GM12878 (cell line): Measurements from ENCODE around the gene SPG7. TPM values are rescaled to one million over a fixed set of nuclear protein-coding genes. Genes with fewer than 3 reads are reported as not detected.
A peak's percentile ranks its signal among the peaks of the same experiment; 100 is the strongest.

Experiments
- ATAC-seq: fragments of 200-7000 bp; cut with Tn5 transposase; 3 replicates; pipeline ENCODE4 v1.9.1; 2020; ENCODE audit warnings: mild to moderate bottlenecking, moderate library complexity
- BruUV-seq: library from RNA; stranded (reverse); fragments of 400-500 nt; replicated peaks from 2 replicates; lab custom pipeline; 2021; lab: Mats Ljungman, UMichigan
- CTCF ChIA-PET: fragments of 300-600 bp; sonication (Branson Sonifier 250); formaldehyde crosslinking; extraction: SDS; loops from one replicate; lab custom pipeline; 2021; ENCODE audit warnings: inconsistent platforms; lab: Yijun Ruan, JAX
- POLR2A ChIA-PET: fragments of 350-600 bp; formaldehyde crosslinking; extraction: SDS; loops from one replicate; lab custom pipeline; 2021; ENCODE audit warnings: inconsistent platforms; lab: Charles Lee
- RAD21 ChIA-PET: fragments of 300-600 bp; sonication (Branson Sonifier 250); formaldehyde crosslinking; loops from one replicate; lab custom pipeline; 2023; ENCODE audit warnings: antibody characterized with exemption; ENCODE audit not compliant: unreplicated experiment; lab: Charles Lee
- SMC1A ChIA-PET: fragments of 300-600 bp; sonication (Branson Sonifier 250); formaldehyde crosslinking; loops from one replicate; lab custom pipeline; 2023; ENCODE audit not compliant: unreplicated experiment, uncharacterized antibody; lab: Charles Lee
- DNase-seq: peaks from one replicate; pipeline ENCODE4 v3.0.0-alpha.2; 2011; ENCODE audit warnings: low read depth, low spot score
- FAIRE-seq: peaks from 3 replicates; lab custom pipeline; 2011; peaks lifted over from hg19 to GRCh38; lab: Jason Lieb, UNC
- H2AFZ ChIP-seq: 2 replicates; pipeline ENCODE4 v1.6.0; 2011; ENCODE audit warnings: low read depth, low read length, control low read depth; ENCODE audit not compliant: control insufficient read depth
- H3K27ac ChIP-seq: 2 replicates; pipeline ENCODE4 v1.5.1; 2011; ENCODE audit warnings: control low read depth; ENCODE audit not compliant: control insufficient read depth, insufficient read depth
- H3K27me3 ChIP-seq, 2 experiments: replicated peaks in 1 of 2; 2 replicates each; pipeline versions ENCODE4 v1.6.0 to v1.6.1; 2011; ENCODE audit warnings: low read length in 1 of 2; ENCODE audit not compliant: control insufficient read depth in 2 of 2, insufficient read depth in 2 of 2
- H3K36me3 ChIP-seq, 2 experiments: 2 replicates each; pipeline ENCODE4 v1.5.1; 2011; ENCODE audit warnings: low read length in 1 of 2; ENCODE audit not compliant: control insufficient read depth in 2 of 2, insufficient read depth in 2 of 2
- H3K4me1 ChIP-seq: 2 replicates; pipeline ENCODE4 v1.6.1; 2011; ENCODE audit warnings: mild to moderate bottlenecking, low read length, moderate library complexity, mixed read lengths; ENCODE audit not compliant: control insufficient read depth, insufficient read depth
- H3K4me2 ChIP-seq: 2 replicates; pipeline ENCODE4 v1.6.0; 2011; ENCODE audit warnings: control low read depth; ENCODE audit not compliant: control insufficient read depth, insufficient read depth
- H3K4me3 ChIP-seq: fragments of 200-600 bp; sonication (generic); 2 replicates; pipeline ENCODE4 v1.5.1; 2016
- H3K79me2 ChIP-seq: 2 replicates; pipeline ENCODE4 v1.6.0; 2011; ENCODE audit warnings: low read length; ENCODE audit not compliant: control insufficient read depth, insufficient read depth
- H3K9ac ChIP-seq: 2 replicates; pipeline ENCODE4 v1.8.0; 2011; ENCODE audit warnings: low read length, control low read depth, mixed read lengths; ENCODE audit not compliant: control insufficient read depth, insufficient read depth
- H3K9me3 ChIP-seq: replicated peaks from 3 replicates; pipeline ENCODE4 v1.5.1; 2011; ENCODE audit warnings: mild to moderate bottlenecking, low read length; ENCODE audit not compliant: control insufficient read depth, insufficient read depth
- H4K20me1 ChIP-seq: 2 replicates; pipeline ENCODE4 v1.6.0; 2011; ENCODE audit not compliant: control insufficient read depth, insufficient read depth
- CBX5 ChIP-seq: sonication (generic); IDR thresholded peaks from 2 replicates; pipeline ENCODE4 v1.6.1; 2016; ENCODE audit warnings: low read depth, moderate library complexity, mild to moderate bottlenecking, inconsistent platforms
- FOXK2 ChIP-seq: fragments of 450-650 bp; IDR thresholded peaks from 2 replicates; pipeline ENCODE4 v1.6.1; 2017; ENCODE audit warnings: mild to moderate bottlenecking, moderate library complexity
- HDAC6 ChIP-seq: fragments of 200-600 bp; sonication (generic); IDR thresholded peaks from one replicate; pipeline ENCODE4 v1.8.0; 2017; ENCODE audit warnings: antibody characterized with exemption; ENCODE audit not compliant: unreplicated experiment
- IRF4 ChIP-seq: IDR thresholded peaks from 2 replicates; pipeline ENCODE4 v1.6.1; 2011; ENCODE audit warnings: low read depth, low read length
- JUND ChIP-seq: IDR thresholded peaks from 2 replicates; pipeline ENCODE4 v1.6.1; 2012; ENCODE audit warnings: low read depth, mild to moderate bottlenecking, low read length, improper control_type of control experiment, moderate library complexity
- LARP7 ChIP-seq: fragments of 450-650 bp; IDR thresholded peaks from 2 replicates; pipeline ENCODE4 v1.6.1; 2017; ENCODE audit warnings: mild to moderate bottlenecking
- MAX ChIP-seq: IDR thresholded peaks from 2 replicates; pipeline ENCODE4 v1.6.1; 2012; ENCODE audit warnings: low read depth, low read length, improper control_type of control experiment
- MTA2 ChIP-seq: fragments of 450-650 bp; IDR thresholded peaks from 2 replicates; pipeline ENCODE4 v1.6.1; 2016; ENCODE audit warnings: low read depth, mild to moderate bottlenecking, moderate library complexity
- NFYA ChIP-seq: IDR thresholded peaks from 2 replicates; pipeline ENCODE4 v1.6.1; 2011; ENCODE audit warnings: low read depth, mild to moderate bottlenecking, low read length, improper control_type of control experiment, borderline replicate concordance
- NR2C2 ChIP-seq: IDR thresholded peaks from 2 replicates; pipeline ENCODE4 v1.6.1; 2011; ENCODE audit warnings: borderline replicate concordance, low read depth; ENCODE audit not compliant: control insufficient read depth, insufficient read length
- NR2F1 ChIP-seq: fragments of 450-650 bp; conservative IDR thresholded peaks from 2 replicates; pipeline ENCODE4 v1.6.1; 2017; ENCODE audit warnings: mild to moderate bottlenecking
- PAX5 ChIP-seq: IDR thresholded peaks from 2 replicates; pipeline ENCODE4 v1.6.1; 2011; ENCODE audit warnings: low read depth, low read length, borderline replicate concordance
- RCOR1 ChIP-seq: conservative IDR thresholded peaks from 2 replicates; pipeline ENCODE4 v1.6.1; 2012; ENCODE audit warnings: low read depth, low read length, improper control_type of control experiment
- SKIL ChIP-seq: fragments of 450-650 bp; IDR thresholded peaks from 2 replicates; pipeline ENCODE4 v1.6.1; 2017; ENCODE audit warnings: mild to moderate bottlenecking, low read depth, inconsistent platforms; ENCODE audit not compliant: poor library complexity, severe bottlenecking
- SRF ChIP-seq, 2 experiments: IDR thresholded peaks; 2 replicates each; pipeline ENCODE4 v1.6.1; 2011; ENCODE audit warnings: low read depth in 2 of 2, low read length in 2 of 2, mild to moderate bottlenecking in 1 of 2, moderate library complexity in 1 of 2
- STAT3 ChIP-seq: IDR thresholded peaks from 2 replicates; pipeline ENCODE4 v1.6.1; 2011; ENCODE audit warnings: low read depth, low read length, improper control_type of control experiment
- ZBTB11 ChIP-seq: fragments of 450-650 bp; formaldehyde crosslinking; IDR thresholded peaks from 2 replicates; pipeline ENCODE4 v1.5.0; 2022; ENCODE audit warnings: mild to moderate bottlenecking, missing genetic modification characterization
- WGBS: methylation state at CpG from one replicate; pipeline ENCODE4 v1.1.6; 2016; ENCODE audit warnings: low lambda C conversion rate; ENCODE audit not compliant: insufficient replicate concordance, insufficient coverage; ENCODE audit errors: missing lambda C conversion rate; 5-methylcytosine and 5-hydroxymethylcytosine counted together
- in situ Hi-C: fragments of 300-500 bp; cut with MboI; formaldehyde crosslinking; loops from 9 replicates; pipeline ENCODE4 v1.14.3; 2018; ENCODE audit warnings: mixed read lengths
- intact Hi-C: fragments of 100-400 bp; cut with micrococcal nuclease; formaldehyde crosslinking; loops from one replicate; pipeline ENCODE4 v1.14.2; 2022; ENCODE audit not compliant: unreplicated experiment
- polyA plus RNA-seq, 11 experiments: library from polyadenylated mRNA; depleted of rRNA in 4 of 11; unstranded in 6 of 11; stranded (reverse) in 5 of 11; fragments of >200 nt; fragmentation: Nextera tagmentation in 4 of 11; fragmentation: Illumina TruSeq in 1 of 11; extraction: Ambion mirVana in 4 of 11; extraction: Trizol in 1 of 11; gene quantifications; 1 replicate in 1 of 11; 2 replicates in 10 of 11; pipeline versions ENCODE4 v1.2.1 to v1.2.3, GENCODE V29; 2011 to 2016; ENCODE audit warnings: inconsistent platforms in 2 of 11, missing spikeins in 2 of 11, low read depth in 1 of 11
- total RNA-seq, 4 experiments: library from RNA; depleted of rRNA in 3 of 4; stranded (reverse); fragments of >200 nt in 3 of 4; fragmentation: Illumina TruSeq in 1 of 4; extraction: Trizol in 1 of 4; gene quantifications; 2 replicates each; pipeline versions ENCODE4 v1.2.1 to v1.2.3, GENCODE V29; 2013 to 2021

Gene SPG7
- total and polyA plus RNA-seq, 10 of the 15 experiments (the other 5 are each of a cell fraction or from before 2014, with no cell fraction given): 5.9 to 75.9 (median 52.5) TPM

- DNase-seq (peak; percentile 88), ATAC-seq (peak; percentile 56), FAIRE-seq (peak; percentile 98)
- H3K27me3 ChIP-seq: no peaks in the 10 kb centered on the region
- H3K27ac ChIP-seq: peak overlapping the region; percentile 83
- no peaks in the 10 kb centered on the region for H4K20me1 ChIP-seq
- ChIA-PET RAD21 (no interaction called here), CTCF (interaction anchor here (1.3 kb wide), 1 partner anchor 140 kb away, joined by 3 read pairs; no protein-coding TSS in a partner anchor), SMC1A (interaction anchor here (0.6 to 1.8 kb wide), 2 partner anchors 10 to 11 kb away, joined by 3 to 5 read pairs; no protein-coding TSS in a partner anchor), POLR2A (interaction anchor here (0.6 kb wide), 1 partner anchor 21 kb away, joined by 4 read pairs; no protein-coding TSS in a partner anchor)
- H3K79me2 ChIP-seq: peaks cover 32% of the 10 kb centered on the region
- peaks cover 21% of the 10 kb centered on the region for H3K4me1 ChIP-seq
- H2AFZ ChIP-seq: peak overlapping the region; percentile 88
- H3K4me2 ChIP-seq: peak overlapping the region; percentile 94
- no peaks in the 10 kb centered on the region for H3K9me3 ChIP-seq
- no TSS peak for BruUV-seq
- 3% methylated on average over 20 of the region's 20 CpGs for WGBS
- H3K9ac ChIP-seq: peak overlapping the region; percentile 66
- peaks cover 0 to 2% of the 10 kb centered on the region in 2 experiments; a peak in 1 of 4 replicates for H3K36me3 ChIP-seq
- in situ Hi-C loops (no loop called here), intact Hi-C loops (loop anchor here (2.0 to 5.0 kb wide), 3 partner anchors 15 to 268 kb away; partner anchors contain the start of gene ANKRD11)
- H3K4me3 ChIP-seq: peak overlapping the region; percentile 41; the same call in 1 of the 2 replicates
- no peak for TF ChIP-seq CBX5
- TF ChIP-seq HDAC6: no peak
- no peak for TF ChIP-seq FOXK2
- TF ChIP-seq SRF (IDR thresholded peaks at IDR 0.05; ENCODE audit: low read depth in 2 of 2, low read length in 2 of 2): 0 out of 4 replicates have a peak, but pooled peaks of 1 of the 2 experiments have one; percentile 31
- TF ChIP-seq JUND: no peak
- peak; percentile 60 for TF ChIP-seq MTA2
- TF ChIP-seq PAX5: peak; percentile 25; the same call in 1 of the 2 replicates
- no peak for TF ChIP-seq IRF4
- TF ChIP-seq NR2F1: peak; percentile 70
- no peak for TF ChIP-seq ZBTB11 (CRISPR knock-in tag)
- TF ChIP-seq NR2C2: no peak
- TF ChIP-seq MAX: no peak
- no peak for TF ChIP-seq RCOR1
- TF ChIP-seq NFYA: no peak
- TF ChIP-seq STAT3: no peak
- TF ChIP-seq SKIL: no peak
- no peak for TF ChIP-seq LARP7
These were observed 2.7 kb upstream of the SPG7 start for GRCh38 chr16:89505204-89506112.
